Stimulated activated CD8-positive, alpha-beta memory T cell treated with anti-CD3 and anti-CD28 coated beads, Interleukin-15, amount 100 ng/mL, for 4 hours (primary cell): Measurements from ENCODE around the gene TEX261.
A peak's percentile ranks its signal among the peaks of the same experiment; 100 is the strongest.
"Not testable (repeated sequence)": the region's sequence is repeated elsewhere in the genome, so short reads cannot be mapped to it uniquely, and the experiment has no call there.

ENCODE experiments used
- DNase-seq, 2 donors: peaks; one replicate each; pipeline ENCODE4 v3.0.0-alpha.2; 2020; ENCODE audit warnings: low read depth in 2 of 2

TEX261 gene

GRCh38 chr2:70994699-70995425, at the start of gene TEX261:
TEX261 (minus strand) TSS chr2:70994873; CDS start chr2:70994757, 116 bp downstream.
- DNase-seq: peak; percentile 73 to 84

- no peak for DNase-seq
Measured at GRCh38 chr2:71043531-71044407, 49.1 kb upstream of the TEX261 start.

- DNase-seq: no peak
Measured at GRCh38 chr2:71042287-71042686, 47.6 kb upstream of the TEX261 start.

GRCh38 chr2:71036296-71036695, 41.6 kb upstream of the TEX261 start:
- not testable (repeated sequence) for DNase-seq

GRCh38 chr2:71023553-71024243, 29.0 kb upstream of the TEX261 start:
- peak; percentile 47 to 67 for DNase-seq

- not testable (repeated sequence) for DNase-seq
Measured at GRCh38 chr2:71021394-71021793, 26.7 kb upstream of the TEX261 start.

GRCh38 chr2:71019989-71020388, 25.3 kb upstream of the TEX261 start:
- DNase-seq: not testable (repeated sequence)

GRCh38 chr2:71018625-71019024, 24.0 kb upstream of the TEX261 start:
- DNase-seq: no peak

- DNase-seq: not testable (repeated sequence)
Measured at GRCh38 chr2:71011786-71012185, 17.1 kb upstream of the TEX261 start.

- no peak for DNase-seq
Measured at GRCh38 chr2:71008342-71008741, 13.7 kb upstream of the TEX261 start.

- no peak for DNase-seq
Measured at GRCh38 chr2:71006955-71007799, 12.5 kb upstream of the TEX261 start.

- no peak for DNase-seq
Measured at GRCh38 chr2:71006323-71006722, 11.7 kb upstream of the TEX261 start.

- DNase-seq: no peak
Measured at GRCh38 chr2:71005271-71006202, 10.9 kb upstream of the TEX261 start.

GRCh38 chr2:71004857-71005256, 10.2 kb upstream of the TEX261 start:
- no peak for DNase-seq

- no peak for DNase-seq
Measured at GRCh38 chr2:71003966-71004755, 9.5 kb upstream of the TEX261 start.

GRCh38 chr2:71003396-71003795, 8.7 kb upstream of the TEX261 start:
- no peak for DNase-seq

- no peak for DNase-seq
Measured at GRCh38 chr2:71001981-71002570, 7.4 kb upstream of the TEX261 start.

GRCh38 chr2:71001592-71001927, 6.9 kb upstream of the TEX261 start:
- no peak for DNase-seq
